Omental fat pad (tissue), 4 donors: ENCODE data around the gene SAMD4A. TPM values are rescaled to one million over a fixed set of nuclear protein-coding genes. Genes with fewer than 3 reads are reported as not detected.
"Not testable (repeated sequence)": the region's sequence is repeated elsewhere in the genome, so short reads cannot be mapped to it uniquely, and the experiment has no call there.

ENCODE experiments used
- ATAC-seq: fragments of 150-250 bp; one replicate; pipeline ENCODE4 v1.9.1; 2016; ENCODE audit warnings: mild to moderate bottlenecking, moderate library complexity; ENCODE audit not compliant: low FRiP score
- DNase-seq: peaks from one replicate; pipeline ENCODE4 v3.0.0-alpha.2; 2019; ENCODE audit warnings: low spot score
- CTCF ChIP-seq, 3 donors: fragments of 450-650 bp; IDR thresholded peaks; one replicate each; pipeline ENCODE4 v1.5.1; 2016 to 2017; ENCODE audit warnings: antibody characterized with exemption in 3 of 3, mild to moderate bottlenecking in 3 of 3, moderate library complexity in 2 of 3
- total RNA-seq, 4 donors: library from RNA; depleted of rRNA; stranded (reverse); fragments of >200 nt; gene quantifications; one replicate each; pipeline ENCODE4 v1.1.0, GENCODE V29; 2016

SAMD4A gene
- total RNA-seq, 4 donors from 2014 or later = 33.9 to 116 (median 38.3) TPM

- DNase-seq (no peak), ATAC-seq (no peak)
- no peak for TF ChIP-seq CTCF (IDR thresholded peaks at IDR 0.05)
These were observed 55.4 kb downstream of the SAMD4A start for GRCh38 chr14:54622192-54622958.

- DNase-seq = no peak
- no peak for ATAC-seq
- TF ChIP-seq CTCF (IDR thresholded peaks at IDR 0.05) = no peak
These were observed 56.5 kb downstream of the SAMD4A start for GRCh38 chr14:54623279-54624004.

- not testable (repeated sequence) for ATAC-seq, DNase-seq
These were observed 57.1 kb downstream of the SAMD4A start for GRCh38 chr14:54624005-54624358.

- ATAC-seq (no peak), DNase-seq (no peak)
- TF ChIP-seq CTCF (IDR thresholded peaks at IDR 0.05) = no peak
These were observed 58.2 kb downstream of the SAMD4A start for GRCh38 chr14:54625112-54625511.

- ATAC-seq (no peak), DNase-seq (no peak)
- no peak for TF ChIP-seq CTCF (IDR thresholded peaks at IDR 0.05)
These were observed 60.3 kb downstream of the SAMD4A start for GRCh38 chr14:54627219-54627539.

- DNase-seq (no peak), ATAC-seq (peak; percentile 41)
- no peak for TF ChIP-seq CTCF (IDR thresholded peaks at IDR 0.05)
These were observed 60.8 kb downstream of the SAMD4A start for GRCh38 chr14:54627540-54628363.

GRCh38 chr14:54629183-54629582 lies 62.3 kb downstream of the SAMD4A start:
- TF ChIP-seq CTCF (IDR thresholded peaks at IDR 0.05) = no peak
- DNase-seq (no peak), ATAC-seq (no peak)
